HG02885 (cell line): Measurements from ENCODE around the gene CACNA2D3.

ENCODE experiments used
- ATAC-seq: cut with Tn5 transposase; IDR thresholded peaks from one replicate; pipeline ENCODE4 v1.9.1; 2021; ENCODE audit warnings: mild to moderate bottlenecking; ENCODE audit not compliant: unreplicated experiment, poor library complexity

Gene CACNA2D3

DNA sequence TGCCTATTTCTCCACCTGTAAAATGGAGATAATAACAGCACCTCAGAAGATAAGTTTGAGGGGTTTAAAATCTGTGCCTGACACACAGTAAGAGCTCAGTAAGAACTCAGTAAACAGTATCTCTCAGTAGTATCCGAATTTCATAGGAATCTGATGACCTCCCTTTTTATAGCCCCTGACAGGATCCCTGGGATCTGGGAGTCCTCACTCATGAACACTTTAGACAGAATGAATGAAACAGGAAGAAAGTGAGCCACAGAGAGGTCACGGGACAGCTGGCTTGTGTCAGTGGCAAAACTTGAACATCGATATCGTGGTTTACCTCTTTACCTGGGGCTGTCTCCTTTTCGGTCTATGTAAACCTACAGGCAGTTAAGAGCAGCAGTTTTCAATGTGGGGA lies 754.3 kb downstream of the CACNA2D3 start:
- no peak for ATAC-seq

DNA sequence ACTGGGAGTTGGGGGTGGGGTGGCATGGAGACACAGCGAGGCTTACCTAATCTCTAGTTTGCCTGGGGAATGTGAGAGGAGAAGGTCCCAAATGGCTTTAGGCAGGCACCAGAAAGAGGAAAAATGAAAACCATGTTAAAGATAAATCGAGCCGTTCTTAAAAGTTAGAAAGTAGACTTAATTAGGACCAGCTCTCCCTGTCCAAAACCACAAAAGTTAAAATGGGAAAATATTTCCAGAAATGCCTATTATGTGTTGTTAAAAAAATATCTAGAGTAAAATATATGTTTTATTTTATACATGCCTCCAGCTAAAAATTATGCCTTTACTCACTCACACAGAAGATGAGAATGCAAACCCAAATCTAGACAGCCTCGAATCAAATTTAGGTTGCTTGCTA lies 755.4 kb downstream of the CACNA2D3 start:
- ATAC-seq = no peak

DNA sequence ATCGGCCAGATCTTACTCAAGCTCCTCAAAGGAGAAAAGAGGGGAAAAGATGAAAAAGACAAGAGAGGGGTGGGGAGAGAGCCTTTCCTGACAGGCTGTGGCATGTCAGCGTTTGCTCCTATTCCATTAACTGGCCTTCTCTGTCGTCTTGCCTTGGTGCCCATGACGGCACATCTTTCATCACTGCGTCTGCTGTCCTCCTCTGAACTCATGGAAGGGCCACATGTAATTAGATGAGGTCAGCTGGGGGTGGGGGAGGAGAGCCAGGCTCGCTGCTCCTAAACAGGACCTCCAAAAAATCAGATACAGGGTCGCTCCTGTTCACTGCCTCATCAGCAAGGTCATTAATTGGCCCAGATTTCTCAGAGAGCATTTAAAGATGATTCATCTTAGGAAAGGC lies 755.8 kb downstream of the CACNA2D3 start:
- no peak for ATAC-seq

DNA sequence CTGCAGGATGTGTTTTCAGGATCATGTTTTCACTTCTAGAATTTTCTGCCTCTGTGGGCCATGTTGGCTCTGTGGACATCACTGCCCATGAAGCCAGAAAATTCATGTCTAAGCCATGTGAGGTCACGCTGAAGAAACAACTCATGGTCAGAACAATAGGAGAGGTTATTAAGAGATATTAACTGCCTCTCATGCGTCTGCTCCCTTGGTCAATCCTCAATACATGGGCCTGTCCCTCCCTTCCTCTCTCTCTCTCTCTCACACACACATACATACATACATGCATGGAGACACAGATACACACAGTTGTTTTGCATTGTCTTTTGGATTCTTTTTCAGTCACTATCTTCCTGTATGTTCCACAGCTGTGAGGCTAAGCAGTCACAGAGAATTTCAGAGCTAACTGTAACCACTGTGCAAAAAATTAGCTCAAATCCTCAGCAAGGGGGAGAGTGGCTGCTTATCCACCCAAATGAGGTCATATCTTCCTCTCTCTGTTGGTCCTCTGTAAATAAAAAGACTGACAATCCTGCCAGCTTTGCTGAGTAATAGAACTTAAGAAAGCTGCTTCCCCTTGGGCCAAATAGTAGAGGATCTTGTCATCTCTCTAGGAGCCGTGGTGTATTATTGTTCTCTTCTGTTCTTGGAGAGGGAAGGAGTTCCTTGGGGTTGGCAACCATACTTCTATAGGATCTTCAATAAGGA lies 759.9 kb downstream of the CACNA2D3 start:
- ATAC-seq = no peak

DNA sequence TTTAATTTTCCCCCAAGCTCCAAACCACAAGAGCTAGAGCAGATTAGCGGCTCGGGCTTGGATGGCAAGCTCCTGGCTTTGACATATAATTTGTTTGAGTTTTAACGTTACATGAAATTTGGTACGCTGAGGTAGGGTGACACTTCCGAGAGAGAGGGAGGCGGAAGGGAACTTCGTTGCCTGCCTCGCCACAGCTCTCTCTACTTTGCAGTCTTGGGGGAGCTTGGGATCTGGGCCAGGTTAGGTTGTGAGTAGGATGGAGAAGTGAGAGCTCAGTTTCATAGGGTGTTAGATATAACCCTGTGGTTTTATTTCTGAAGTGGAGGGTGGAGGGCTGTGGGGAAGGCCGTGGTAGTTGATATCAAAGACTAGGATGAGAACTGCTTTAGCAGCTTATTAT lies 765.8 kb downstream of the CACNA2D3 start:
- no peak for ATAC-seq

DNA sequence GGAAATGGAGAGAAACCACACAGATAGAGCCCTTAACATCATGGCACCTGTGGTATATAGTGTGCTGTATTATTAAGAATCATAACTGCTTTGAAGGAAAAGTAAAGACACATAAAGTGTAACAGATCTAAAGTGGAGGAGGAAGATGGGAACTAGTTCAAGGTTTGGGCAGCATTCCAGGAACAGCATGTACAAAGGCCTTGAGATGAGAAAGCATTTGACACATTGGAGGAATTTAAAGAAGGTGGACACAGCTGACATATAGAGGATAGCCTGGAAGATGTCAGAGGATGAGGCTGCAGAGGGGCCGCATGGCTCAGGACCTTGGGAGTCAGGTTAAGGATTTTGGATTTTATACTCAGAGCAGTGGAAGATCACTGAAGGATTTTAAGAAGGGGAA lies 766.5 kb downstream of the CACNA2D3 start:
- no peak for ATAC-seq

DNA sequence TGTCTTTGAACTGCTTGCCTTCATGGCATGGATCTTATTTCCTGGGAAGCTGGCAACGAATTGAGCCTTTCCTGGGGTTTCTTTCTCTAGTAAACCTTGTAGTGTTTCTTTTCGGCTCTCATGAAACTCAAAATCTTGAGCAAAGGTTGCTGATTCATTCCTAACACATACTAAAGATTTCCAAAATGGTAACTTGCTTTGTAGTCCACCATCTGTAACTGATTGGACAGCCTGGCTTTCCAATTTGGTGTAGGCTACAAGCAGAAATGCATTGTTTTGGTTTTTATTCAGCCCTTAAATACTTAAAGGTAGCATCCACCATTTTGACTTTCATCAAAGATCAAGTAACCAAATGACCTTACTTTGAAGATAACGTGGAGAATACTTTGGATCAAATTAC lies 767.4 kb downstream of the CACNA2D3 start:
- ATAC-seq = no peak

DNA sequence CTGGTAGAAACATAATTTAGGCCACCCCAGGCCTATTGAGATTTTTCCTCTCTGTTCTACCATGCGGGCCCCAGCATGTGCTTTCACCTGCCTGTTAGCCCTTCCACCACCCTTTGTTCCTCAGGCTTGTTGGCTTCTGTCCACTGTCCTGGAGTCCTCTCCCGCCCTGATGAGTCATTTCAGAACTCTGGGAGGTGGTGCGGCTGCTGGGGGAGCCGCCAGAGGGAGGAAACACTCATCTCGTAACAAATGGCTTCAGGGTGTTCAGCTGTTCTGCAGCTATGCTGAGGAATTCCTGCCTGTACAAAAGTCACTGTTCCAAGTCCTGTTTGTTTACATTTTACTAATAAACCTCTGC lies 769.2 kb downstream of the CACNA2D3 start:
- no peak for ATAC-seq

DNA sequence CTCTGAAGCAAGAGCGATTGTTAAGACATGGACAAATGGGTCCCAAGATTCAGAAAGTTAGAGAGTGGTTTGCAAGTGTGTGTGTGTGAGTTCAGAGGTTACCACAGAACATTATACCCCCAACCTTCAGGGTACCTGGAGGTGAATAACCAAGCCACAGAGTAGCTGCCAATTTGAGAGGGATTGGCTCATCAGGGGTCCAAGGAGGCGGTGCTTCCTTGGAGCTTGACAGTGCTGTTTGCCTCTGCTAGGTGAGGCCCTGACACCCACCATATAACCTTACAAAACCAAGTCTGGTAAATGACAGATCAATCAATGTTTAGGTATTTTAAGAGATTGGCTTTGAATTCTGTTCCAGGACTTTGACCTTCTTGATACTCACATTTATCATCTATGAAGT lies 769.8 kb downstream of the CACNA2D3 start:
- no peak for ATAC-seq

DNA sequence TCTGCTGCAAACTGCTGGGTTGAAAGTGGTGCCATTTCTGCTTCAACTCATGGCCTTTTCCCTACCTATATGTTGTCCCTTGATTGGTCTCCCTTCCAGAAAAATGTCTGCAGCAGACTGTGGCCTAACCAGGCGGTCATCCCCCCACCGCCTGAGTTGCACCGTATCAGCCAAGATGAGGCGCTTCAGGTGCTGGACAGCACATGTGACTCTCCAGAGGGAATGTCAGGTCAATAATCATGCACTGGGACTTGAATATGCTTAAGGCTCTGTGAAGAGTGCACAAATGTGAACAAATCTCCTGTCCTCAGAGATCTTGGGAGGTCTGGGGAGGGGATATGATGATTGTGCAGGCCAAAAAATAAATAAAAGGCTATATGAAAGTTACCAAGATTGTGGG lies 773.3 kb downstream of the CACNA2D3 start:
- no peak for ATAC-seq

DNA sequence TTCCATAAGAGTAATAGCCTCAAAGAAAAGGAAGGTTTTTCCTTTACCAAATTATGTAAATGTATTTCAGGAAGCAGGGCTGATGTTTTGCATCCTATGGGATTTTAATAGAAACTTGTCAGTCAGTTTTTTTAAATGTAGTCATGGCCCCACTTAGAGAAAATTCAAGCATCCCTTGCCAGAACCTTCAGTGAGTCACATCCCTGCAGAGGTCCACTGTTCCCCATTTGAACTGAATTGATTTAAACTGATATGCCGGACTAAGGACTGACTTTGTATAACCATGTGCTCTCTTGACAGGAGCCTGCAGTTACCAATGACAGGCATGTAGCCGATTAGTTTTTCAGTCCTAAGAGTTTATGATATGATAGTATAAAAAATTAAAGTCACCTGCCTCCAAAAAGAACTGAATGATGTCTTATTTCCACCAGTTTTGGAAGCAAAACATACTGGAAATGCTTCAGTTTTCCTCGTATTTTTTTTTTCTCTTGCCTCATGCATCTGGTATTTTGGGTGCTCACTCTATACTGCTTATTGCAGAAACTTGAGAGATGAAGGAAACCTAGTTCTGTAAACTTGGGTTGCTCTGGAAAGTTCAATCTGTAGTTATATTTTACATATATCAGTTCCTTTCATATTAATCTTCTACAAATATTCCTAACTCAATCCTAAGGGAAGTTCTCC lies 774.8 kb downstream of the CACNA2D3 start:
- no peak for ATAC-seq

DNA sequence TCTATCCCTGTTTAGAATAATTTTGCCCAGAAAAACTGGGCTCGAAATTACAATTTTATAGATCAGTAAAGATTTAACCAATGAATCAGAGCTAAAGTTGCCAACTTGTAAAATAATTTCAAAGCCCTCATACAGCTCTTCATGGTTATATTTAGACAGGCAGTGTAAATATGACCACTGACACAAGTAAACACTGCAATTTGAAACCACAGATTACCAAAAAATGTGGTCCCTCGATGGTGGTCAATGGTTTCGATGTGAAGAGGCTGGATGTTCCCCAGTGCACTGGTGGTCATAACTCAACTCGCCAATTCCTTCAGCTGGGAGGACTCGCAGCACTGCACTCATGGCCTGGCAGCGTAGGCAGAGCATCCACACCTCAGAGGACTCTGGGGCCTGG lies 776.9 kb downstream of the CACNA2D3 start:
- ATAC-seq = no peak

DNA sequence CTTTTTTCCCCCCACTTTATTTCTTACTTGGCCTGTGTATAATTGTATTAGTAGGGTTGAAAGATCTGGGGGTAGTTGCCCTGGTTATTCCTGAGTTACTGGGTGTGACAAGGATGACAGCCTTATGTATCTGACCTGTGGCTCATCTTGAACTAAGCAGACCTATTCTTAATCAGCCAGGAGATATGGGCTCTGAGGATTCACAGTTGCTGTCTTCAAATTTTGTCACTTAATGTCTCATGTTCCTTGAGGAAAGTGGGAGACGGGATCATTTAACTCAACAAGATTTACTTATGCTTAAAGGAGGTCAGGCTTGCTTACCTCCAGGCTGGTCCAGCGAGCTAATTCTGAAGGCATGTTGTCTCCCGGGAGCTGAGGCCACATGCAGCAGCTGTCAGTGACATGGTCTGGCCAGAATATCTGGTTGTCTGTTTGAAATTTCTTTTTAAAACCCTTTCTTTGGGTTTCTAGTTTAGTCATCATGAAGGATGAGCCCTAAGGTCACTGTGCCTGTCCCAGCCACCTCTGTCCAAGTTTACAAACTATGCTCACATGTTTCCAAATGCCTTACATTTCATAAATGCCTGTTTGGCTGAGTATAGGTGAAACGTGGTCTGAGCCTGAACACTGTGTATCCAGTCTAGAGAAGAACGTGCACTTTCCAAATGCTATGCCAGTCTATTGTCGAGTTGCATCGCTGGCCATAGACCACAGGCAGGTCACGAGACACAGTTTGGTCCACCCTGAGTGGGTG lies 778.7 kb downstream of the CACNA2D3 start:
- no peak for ATAC-seq

DNA sequence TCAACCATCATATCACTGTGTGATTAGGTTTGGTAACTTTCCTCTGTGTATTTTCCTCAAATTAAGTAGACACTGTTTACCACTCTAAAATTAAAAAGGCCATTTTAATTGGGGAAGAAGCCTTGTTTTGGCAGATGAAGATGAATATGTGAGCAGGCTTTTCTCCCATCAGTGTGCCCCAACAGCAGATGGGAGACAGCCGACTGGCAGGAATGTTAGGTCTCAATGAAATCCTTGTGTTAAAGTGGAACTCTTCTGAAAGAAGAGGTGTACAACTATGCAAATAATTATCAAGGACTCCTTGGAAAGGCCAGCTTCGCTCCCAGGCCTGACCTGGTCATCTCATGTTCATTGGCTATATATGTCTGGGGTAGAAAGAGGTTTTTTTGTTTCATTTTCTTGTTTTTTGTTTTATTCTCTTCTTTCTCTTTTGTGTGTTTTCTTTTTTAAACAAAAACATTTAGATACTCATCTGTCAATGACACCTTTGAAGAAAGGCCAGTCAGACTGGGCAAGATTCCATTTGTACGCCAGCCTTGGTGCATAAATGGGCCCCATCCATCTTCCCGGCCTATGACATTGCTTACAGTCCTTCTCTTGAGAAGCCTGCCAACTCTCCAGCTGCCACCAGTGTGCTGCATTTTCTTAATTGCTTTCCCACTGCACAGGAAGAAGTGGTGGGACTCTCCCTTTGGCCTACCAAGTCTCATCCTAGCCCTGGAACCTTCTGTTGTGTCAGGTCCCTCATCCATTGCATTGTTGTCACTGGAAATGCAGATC lies 779.7 kb downstream of the CACNA2D3 start:
- no peak for ATAC-seq

DNA sequence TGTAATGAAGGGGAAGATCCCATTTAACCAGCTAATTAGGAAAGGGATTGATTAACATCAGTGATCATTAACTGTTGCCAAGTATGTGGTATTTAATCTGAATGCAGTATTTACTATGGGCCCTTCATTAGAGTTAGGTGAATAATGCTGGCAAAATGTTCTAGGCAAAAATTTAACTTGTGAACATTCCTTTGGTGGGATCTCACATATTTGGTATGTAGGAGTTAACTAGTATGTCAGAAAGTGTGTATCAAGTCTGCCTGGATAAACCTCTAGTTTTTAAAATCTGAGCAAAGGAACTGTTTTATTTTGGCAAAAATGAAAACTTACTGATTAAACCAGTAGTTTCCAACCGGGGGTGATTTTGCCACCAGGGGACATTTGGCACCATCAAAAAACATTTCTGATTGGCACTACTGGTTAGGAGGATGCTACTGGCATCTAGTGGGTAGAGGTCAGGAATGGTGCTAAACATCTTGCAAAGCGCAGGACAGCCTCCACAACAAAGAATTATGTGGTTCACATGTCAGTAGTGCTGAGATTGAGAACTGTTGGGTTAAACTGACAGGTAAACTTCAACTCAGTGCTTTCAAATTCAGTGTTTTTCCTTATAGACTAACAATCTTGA lies 783.0 kb downstream of the CACNA2D3 start:
- ATAC-seq = no peak

DNA sequence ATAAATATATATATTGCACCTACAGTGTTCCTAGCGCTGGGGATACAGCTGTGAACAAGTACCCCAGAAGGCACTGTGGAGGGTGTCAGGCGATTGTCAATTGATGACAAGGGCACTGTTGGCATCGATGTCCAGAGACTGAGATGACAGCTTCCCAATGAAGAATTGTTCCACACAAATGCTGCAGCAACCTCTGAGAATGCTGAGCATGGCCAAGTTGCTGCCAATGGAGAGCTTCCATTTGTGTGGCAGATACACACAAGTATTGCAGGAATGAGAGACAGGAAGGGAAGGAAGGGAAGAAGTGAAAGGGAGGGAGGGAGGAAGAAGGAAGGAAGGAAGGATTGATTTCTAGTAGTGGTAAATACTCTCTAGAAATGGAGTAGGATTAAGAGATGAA lies 783.6 kb downstream of the CACNA2D3 start:
- ATAC-seq = no peak

DNA sequence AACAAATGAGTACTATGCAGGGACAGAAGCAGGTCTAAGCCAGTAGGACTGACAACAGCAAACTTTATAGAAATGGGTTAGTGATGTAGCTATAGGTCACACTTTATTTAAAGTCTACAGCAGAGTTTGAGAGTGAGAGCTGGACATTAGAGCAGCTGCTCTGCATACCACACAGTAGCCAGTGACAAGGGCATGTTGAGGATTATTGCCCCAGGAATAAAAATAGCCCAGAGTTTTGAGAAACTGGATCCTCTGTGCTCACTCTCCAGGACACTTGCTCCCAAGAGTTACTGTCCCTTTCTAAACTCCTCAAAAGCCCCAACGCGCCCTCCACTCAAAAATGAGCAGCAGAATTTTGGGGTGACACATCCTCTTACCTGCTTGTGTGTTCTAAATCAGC lies 784.4 kb downstream of the CACNA2D3 start:
- ATAC-seq = no peak

DNA sequence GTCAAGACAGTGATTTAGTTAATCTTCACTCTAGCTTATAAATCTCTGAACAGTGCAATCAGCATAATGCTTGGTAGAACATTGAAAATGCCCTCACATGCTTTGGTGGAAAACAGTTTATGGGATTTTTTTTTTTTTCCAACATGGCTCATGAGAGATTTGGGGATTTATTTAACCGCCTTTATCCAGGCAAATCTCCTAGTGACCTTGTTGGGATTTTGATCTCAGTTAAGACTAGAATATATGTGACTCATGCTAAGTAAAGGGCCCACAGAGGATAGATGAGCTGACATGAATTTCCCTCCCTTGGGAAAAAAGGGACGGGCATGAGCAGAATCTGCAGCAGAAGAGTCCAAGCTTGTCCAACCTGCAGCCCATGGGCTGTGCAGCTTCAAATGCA lies 786.8 kb downstream of the CACNA2D3 start:
- ATAC-seq = no peak

DNA sequence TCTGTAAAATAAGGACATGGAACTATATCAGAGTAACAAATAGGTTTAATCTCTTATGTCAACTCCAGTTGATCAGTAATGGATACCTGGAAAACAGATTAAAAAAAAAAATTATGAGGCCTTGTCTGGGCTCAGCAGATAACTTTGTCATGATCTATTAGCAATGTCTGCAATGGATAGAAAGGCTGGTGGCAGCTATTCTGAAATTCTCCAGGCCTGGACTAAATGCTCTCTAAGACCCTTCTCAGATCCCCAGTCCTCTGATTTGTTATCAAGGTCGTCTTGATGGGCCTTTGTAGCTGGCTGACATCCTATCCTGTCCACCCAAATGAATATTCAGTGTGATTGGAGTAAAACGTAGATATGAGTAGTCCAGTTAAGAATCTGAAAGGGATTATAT lies 791.8 kb downstream of the CACNA2D3 start:
- ATAC-seq = no peak

DNA sequence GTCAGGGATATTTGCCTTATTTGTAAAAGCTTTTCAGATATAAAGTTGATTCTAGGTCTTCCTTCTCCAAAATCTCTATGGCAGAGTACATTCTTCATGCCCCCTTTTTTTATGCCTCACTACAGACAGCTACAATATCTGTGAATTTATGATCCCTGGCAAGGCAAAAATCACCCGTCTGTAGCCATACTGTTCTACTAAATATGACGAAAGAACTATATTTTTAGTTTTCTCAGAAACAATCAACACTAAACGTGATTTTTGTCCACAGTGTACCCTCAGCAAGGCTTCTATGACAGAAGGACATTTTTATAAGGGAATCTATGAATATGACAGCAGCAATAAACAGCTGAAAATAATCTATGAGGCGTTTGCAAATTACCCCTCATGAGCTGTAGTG lies 792.8 kb downstream of the CACNA2D3 start:
- no peak for ATAC-seq
